SK-N-MC (cell line): Measurements from ENCODE around the gene PLEKHA3.

Source experiments
- DNase-seq: peaks from one replicate; pipeline ENCODE4 v3.0.0-alpha.2; 2011; ENCODE audit warnings: low read depth, low spot score
- H3K27ac ChIP-seq: fragments of 200-600 bp; sonication (generic); 2 replicates; pipeline ENCODE4 v1.5.1; 2016; ENCODE audit warnings: mixed run types
- H3K36me3 ChIP-seq: fragments of 200-600 bp; sonication (generic); 2 replicates; pipeline ENCODE4 v1.6.1; 2017; ENCODE audit warnings: antibody characterized with exemption, low read length, mixed read lengths; ENCODE audit not compliant: insufficient read depth
- H3K4me3 ChIP-seq: fragments of 200-600 bp; sonication (generic); 2 replicates; pipeline ENCODE4 v1.5.1; 2016
- H3K9ac ChIP-seq: fragments of 200-600 bp; sonication (generic); 2 replicates; pipeline ENCODE4 v1.8.0; 2017; ENCODE audit warnings: mixed run types, mixed read lengths; ENCODE audit not compliant: insufficient read length
- H3K9me3 ChIP-seq: fragments of 200-600 bp; sonication (generic); 2 replicates; pipeline ENCODE4 v1.6.1; 2017; ENCODE audit warnings: low read depth, mild to moderate bottlenecking, antibody characterized with exemption, low read length, moderate library complexity, mixed read lengths
- EZH2 ChIP-seq: fragments of 200-600 bp; sonication (generic); IDR thresholded peaks from one replicate; pipeline ENCODE4 v1.6.1; 2017; ENCODE audit warnings: antibody characterized with exemption
- FOXP2 ChIP-seq: optimal IDR thresholded peaks from 2 replicates; pipeline ENCODE3; 2011; ENCODE audit warnings: mild to moderate bottlenecking, moderate library complexity; ENCODE audit not compliant: insufficient read depth; ENCODE audit errors: extremely low read length, control extremely low read depth
- POLR2AphosphoS5 ChIP-seq: IDR thresholded peaks from 2 replicates; pipeline ENCODE4 v1.6.1; 2012; ENCODE audit warnings: mild to moderate bottlenecking, low read depth, low read length, borderline replicate concordance

Gene PLEKHA3

GRCh38 chr2:178542569-178542968, 62.3 kb downstream of the PLEKHA3 start:
- no peaks in the 10 kb centered on the region for H3K36me3 ChIP-seq

GRCh38 chr2:178550352-178550751, 70.1 kb downstream of the PLEKHA3 start:
- H3K27ac ChIP-seq: no peak overlapping the region
- no peak for DNase-seq
- no peaks in the 10 kb centered on the region for H3K9me3 ChIP-seq
- no peak for TF ChIP-seq FOXP2
- TF ChIP-seq POLR2AphosphoS5: no peak
- TF ChIP-seq EZH2: no peak
- no peak overlapping the region for H3K4me3 ChIP-seq
- no peak overlapping the region for H3K9ac ChIP-seq
- no peaks in the 10 kb centered on the region for H3K36me3 ChIP-seq

More at GRCh38 chr2:178542569-178542968, 62.3 kb downstream of the PLEKHA3 start:
- Histone ChIP-seq H3K4me3 (no peak overlapping the region), H3K27ac (no peak overlapping the region), H3K9ac (no peak overlapping the region), H3K9me3 (no peaks in the 10 kb centered on the region)
- no peak for DNase-seq
- TF ChIP-seq EZH2 (no peak), FOXP2 (no peak), POLR2AphosphoS5 (no peak)

- DNase-seq: no peak
- Histone ChIP-seq H3K27ac (no peak overlapping the region), H3K36me3 (no peaks in the 10 kb centered on the region), H3K9me3 (no peaks in the 10 kb centered on the region), H3K9ac (no peak overlapping the region), H3K4me3 (no peak overlapping the region)
- TF ChIP-seq POLR2AphosphoS5: no peak
- no peak for TF ChIP-seq EZH2
- TF ChIP-seq FOXP2: no peak
Measured at GRCh38 chr2:178553047-178553446, 72.8 kb downstream of the PLEKHA3 start.
